ENCODE data around the gene CLCNKB. TPM values are rescaled to one million over a fixed set of nuclear protein-coding genes. Genes with fewer than 3 reads are reported as not detected.

Gene CLCNKB
- total and polyA plus RNA-seq, 2 donors (not counting 3 experiments of a cell fraction or from before 2014, with no cell fraction given) = 0.18 TPM; not detected in 1

DNA sequence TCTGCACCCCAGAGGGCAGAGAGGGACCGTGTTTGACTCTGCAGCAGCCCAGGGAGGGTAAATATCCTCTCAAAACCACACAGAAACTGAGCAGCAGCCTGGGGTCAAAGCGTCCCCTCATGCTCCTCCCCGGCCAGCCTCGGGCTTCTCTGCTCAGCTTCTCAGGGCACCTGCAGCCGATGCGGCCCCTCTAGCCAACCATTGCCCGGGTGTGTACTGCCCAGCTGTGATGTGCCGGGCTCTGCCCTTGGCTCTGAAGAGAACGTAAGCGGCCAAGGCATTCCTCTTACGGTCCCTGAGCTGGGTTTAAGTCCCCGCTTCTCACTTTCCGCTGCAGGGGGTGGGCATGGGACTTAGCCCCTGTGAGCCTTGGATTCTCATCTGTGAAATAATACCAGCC is 24.4 kb downstream of the CLCNKB start:
- Histone ChIP-seq H3K27ac (ENCODE audit: insufficient read depth, low read depth, low read length) (no peak overlapping the region), H3K9ac (replicated peaks; ENCODE audit: extremely low read depth, insufficient read depth, low read length) (no peak overlapping the region), H4K20me1 (replicated peaks; ENCODE audit: control insufficient read depth, extremely low read depth, insufficient read depth, low read length) (no peaks in the 10 kb centered on the region), H3K27me3 (ENCODE audit: control insufficient read depth in 2 of 2, insufficient read depth in 2 of 2, low read length in 2 of 2) (peaks cover 0 to 7% of the 10 kb centered on the region in 2 experiments), H3K9me1 (replicated peaks; ENCODE audit: control insufficient read depth, extremely low read depth, insufficient read depth, low read length) (no peaks in the 10 kb centered on the region), H3K4me2 (ENCODE audit: insufficient read depth, low read length) (no peak overlapping the region), H3K9me3 (replicated peaks; ENCODE audit: control insufficient read depth, insufficient read depth, low read length) (no peaks in the 10 kb centered on the region), H3K36me3 (ENCODE audit: control insufficient read depth in 2 of 2, extremely low read depth in 1 of 2, insufficient read depth in 2 of 2, low read length in 2 of 2) (no peaks in the 10 kb centered on the region), H2AFZ (ENCODE audit: low read depth, low read length) (no peak overlapping the region), H3K4me1 (ENCODE audit: control insufficient read depth, extremely low read depth, insufficient read depth, low read length) (peaks cover under 1% of the 10 kb centered on the region), H3K79me2 (ENCODE audit: control insufficient read depth, insufficient read depth, low read length) (no peaks in the 10 kb centered on the region), H3K4me3 (replicated peaks in 1 of 3; ENCODE audit: insufficient read depth in 1 of 3, low read depth in 1 of 3, low read length in 3 of 3) (no peak overlapping the region)
- no peak for DNase-seq (ENCODE audit: low read depth, low spot score)
- dilution Hi-C loops (cut with MboI; ENCODE audit: extremely low pct_ligation_motif_present, low sequenced_read_pairs) = no loop called here
- TF ChIP-seq, protein P1, sequence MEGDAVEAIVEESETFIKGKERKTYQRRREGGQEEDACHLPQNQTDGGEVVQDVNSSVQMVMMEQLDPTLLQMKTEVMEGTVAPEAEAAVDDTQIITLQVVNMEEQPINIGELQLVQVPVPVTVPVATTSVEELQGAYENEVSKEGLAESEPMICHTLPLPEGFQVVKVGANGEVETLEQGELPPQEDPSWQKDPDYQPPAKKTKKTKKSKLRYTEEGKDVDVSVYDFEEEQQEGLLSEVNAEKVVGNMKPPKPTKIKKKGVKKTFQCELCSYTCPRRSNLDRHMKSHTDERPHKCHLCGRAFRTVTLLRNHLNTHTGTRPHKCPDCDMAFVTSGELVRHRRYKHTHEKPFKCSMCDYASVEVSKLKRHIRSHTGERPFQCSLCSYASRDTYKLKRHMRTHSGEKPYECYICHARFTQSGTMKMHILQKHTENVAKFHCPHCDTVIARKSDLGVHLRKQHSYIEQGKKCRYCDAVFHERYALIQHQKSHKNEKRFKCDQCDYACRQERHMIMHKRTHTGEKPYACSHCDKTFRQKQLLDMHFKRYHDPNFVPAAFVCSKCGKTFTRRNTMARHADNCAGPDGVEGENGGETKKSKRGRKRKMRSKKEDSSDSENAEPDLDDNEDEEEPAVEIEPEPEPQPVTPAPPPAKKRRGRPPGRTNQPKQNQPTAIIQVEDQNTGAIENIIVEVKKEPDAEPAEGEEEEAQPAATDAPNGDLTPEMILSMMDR (IDR thresholded peaks at IDR 0.05; ENCODE audit: extremely low read depth in 1 of 2, insufficient read depth in 1 of 2, low read depth in 1 of 2, low read length in 2 of 2) = no peak
- TF ChIP-seq GATA2 (IDR thresholded peaks at IDR 0.05; ENCODE audit: insufficient read depth, insufficient read length, low read depth, low read length) (no peak), MYC (IDR thresholded peaks at IDR 0.05; ENCODE audit: low read depth, low read length) (no peak), POLR2A (IDR thresholded peaks at IDR 0.05; ENCODE audit: low read depth, low read length) (no peak), POLR2AphosphoS5 (IDR thresholded peaks at IDR 0.05; ENCODE audit: insufficient read depth, low read depth, low read length) (no peak), JUN (IDR thresholded peaks at IDR 0.05; ENCODE audit: borderline replicate concordance, insufficient read depth, insufficient read length, low read depth) (no peak), EZH2 (IDR thresholded peaks at IDR 0.05; ENCODE audit: borderline replicate concordance, low read depth, low read length, severe bottlenecking) (no peak), FOS (IDR thresholded peaks at IDR 0.05; ENCODE audit: borderline replicate concordance, insufficient read depth, low read length) (no peak)
- TF ChIP-seq, protein P2, sequence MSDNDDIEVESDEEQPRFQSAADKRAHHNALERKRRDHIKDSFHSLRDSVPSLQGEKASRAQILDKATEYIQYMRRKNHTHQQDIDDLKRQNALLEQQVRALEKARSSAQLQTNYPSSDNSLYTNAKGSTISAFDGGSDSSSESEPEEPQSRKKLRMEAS (IDR thresholded peaks at IDR 0.05; ENCODE audit: insufficient read depth, insufficient read length) = no peak
- POLR2A ChIA-PET = no interaction called here
- no peak for FAIRE-seq
- intact Hi-C loops (cut with micrococcal nuclease) = no loop called here
- CTCF ChIA-PET = interaction anchor here (0.6 to 2.6 kb wide), 6 partner anchors 11 to 295 kb away, joined by 3 to 11 read pairs (median 3); no protein-coding TSS in a partner anchor
- no TSS peak for BruUV-seq (replicated peaks)
